Sigmoid colon (tissue), 7 donors: ENCODE results near the gene SFTPB. TPM values are rescaled to one million over a fixed set of nuclear protein-coding genes. Genes with fewer than 3 reads are reported as not detected.
A peak's percentile ranks its signal among the peaks of the same experiment; 100 is the strongest.

ENCODE experiments used
- DNase-seq: peaks from one replicate; pipeline ENCODE4 v3.0.0-alpha.2; 2019
- H3K27ac ChIP-seq, 4 donors: fragments of 200-600 bp; sonication (generic); one replicate each; pipeline ENCODE4 v1.5.1; 2016 to 2019; ENCODE audit warnings: mild to moderate bottlenecking in 1 of 4
- H3K27me3 ChIP-seq, 3 donors: fragments of 200-600 bp; sonication (generic); one replicate each; pipeline ENCODE4 v1.5.1; 2019; ENCODE audit warnings: mild to moderate bottlenecking in 1 of 3
- H3K36me3 ChIP-seq, 4 donors: fragments of 200-600 bp; sonication (generic); one replicate each; pipeline ENCODE4 v1.5.1; 2016 to 2019
- H3K4me1 ChIP-seq, 4 donors: fragments of 200-600 bp; sonication (generic); one replicate each; pipeline ENCODE4 v1.5.1; 2017 to 2019
- H3K4me3 ChIP-seq, 4 donors: fragments of 200-600 bp; sonication (generic); one replicate each; pipeline ENCODE4 v1.5.1; 2017 to 2019; ENCODE audit warnings: mild to moderate bottlenecking in 2 of 4, moderate library complexity in 1 of 4
- H3K9me3 ChIP-seq, 4 donors: fragments of 200-600 bp in 3 of 4; sonication (generic) in 3 of 4; one replicate each; pipeline versions ENCODE4 v1.5.1 to v1.6.1; 2013 to 2019
- EP300 ChIP-seq, 4 donors: sonication (generic); formaldehyde crosslinking; IDR thresholded peaks; one replicate each; pipeline ENCODE4 v1.6.1; 2017; ENCODE audit warnings: antibody characterized with exemption in 4 of 4
- POLR2A ChIP-seq, 2 donors: fragments of 450-650 bp; IDR thresholded peaks; one replicate each; pipeline ENCODE4 v1.6.1; 2016; ENCODE audit warnings: antibody characterized with exemption in 2 of 2, mild to moderate bottlenecking in 2 of 2, moderate library complexity in 2 of 2
- POLR2AphosphoS5 ChIP-seq, 4 donors: sonication (generic); formaldehyde crosslinking; IDR thresholded peaks; one replicate each; pipeline ENCODE4 v1.6.1; 2017; ENCODE audit warnings: antibody characterized with exemption in 4 of 4
- WGBS, 2 donors: extraction: QIAGEN DNeasy Blood & Tissue Kit; methylation state at CpG; one replicate each; pipeline ENCODE4 v1.1.7; 2013; 5-methylcytosine and 5-hydroxymethylcytosine counted together
- intact Hi-C: fragments of 100-400 bp; cut with DNase I; formaldehyde crosslinking; loops from one replicate; pipeline ENCODE4 v1.15.1; 2023
- polyA plus RNA-seq, 3 donors: library from polyadenylated mRNA; stranded (reverse); fragments of 200-250 nt; gene quantifications; one replicate each; pipeline ENCODE4 v1.2.3, GENCODE V29; 2013
- total RNA-seq, 4 donors: library from RNA; depleted of rRNA; stranded (reverse); fragments of >200 nt; gene quantifications; one replicate each; pipeline ENCODE4 v1.1.0, GENCODE V29; 2016
- TF ChIP-seq, protein P1 (sequence below), 4 experiments: fragments of 450-650 bp in 3 of 4; fragments of 200-600 bp in 1 of 4; IDR thresholded peaks; one replicate each; pipeline ENCODE4 v1.5.1; 2016 to 2019; ENCODE audit warnings: antibody characterized with exemption in 4 of 4, mild to moderate bottlenecking in 3 of 4, moderate library complexity in 2 of 4
- donor health status: healthy with polysubstance abuse.
- donor health status: Bipolar disorder and iron deficiency.
- donor health status: healthy.

The SFTPB gene
- total and polyA plus RNA-seq, 7 donors, result 0.57 to 23.4 TPM; not detected in 5

DNA sequence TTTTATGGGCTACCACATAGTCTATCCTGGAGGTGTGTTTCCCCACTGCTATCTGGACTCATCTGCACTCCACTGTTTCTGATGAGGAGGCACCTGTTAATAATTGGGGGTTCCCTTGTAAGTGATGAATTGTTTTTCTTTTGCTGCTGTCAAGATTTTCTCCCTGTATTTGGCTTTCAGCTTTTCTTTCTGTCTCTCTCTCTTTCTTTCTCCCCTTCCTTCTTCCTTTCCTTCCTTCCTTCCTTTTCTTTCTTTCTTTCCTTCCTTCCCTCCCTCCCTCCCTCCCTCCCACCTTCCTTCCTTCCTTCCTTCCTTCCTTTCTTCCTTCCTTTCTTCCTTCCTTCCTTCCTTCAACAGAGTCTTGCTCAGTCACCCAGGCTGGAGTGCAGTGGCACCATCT lies 35.3 kb upstream of the SFTPB start:
- TF ChIP-seq, protein P1, sequence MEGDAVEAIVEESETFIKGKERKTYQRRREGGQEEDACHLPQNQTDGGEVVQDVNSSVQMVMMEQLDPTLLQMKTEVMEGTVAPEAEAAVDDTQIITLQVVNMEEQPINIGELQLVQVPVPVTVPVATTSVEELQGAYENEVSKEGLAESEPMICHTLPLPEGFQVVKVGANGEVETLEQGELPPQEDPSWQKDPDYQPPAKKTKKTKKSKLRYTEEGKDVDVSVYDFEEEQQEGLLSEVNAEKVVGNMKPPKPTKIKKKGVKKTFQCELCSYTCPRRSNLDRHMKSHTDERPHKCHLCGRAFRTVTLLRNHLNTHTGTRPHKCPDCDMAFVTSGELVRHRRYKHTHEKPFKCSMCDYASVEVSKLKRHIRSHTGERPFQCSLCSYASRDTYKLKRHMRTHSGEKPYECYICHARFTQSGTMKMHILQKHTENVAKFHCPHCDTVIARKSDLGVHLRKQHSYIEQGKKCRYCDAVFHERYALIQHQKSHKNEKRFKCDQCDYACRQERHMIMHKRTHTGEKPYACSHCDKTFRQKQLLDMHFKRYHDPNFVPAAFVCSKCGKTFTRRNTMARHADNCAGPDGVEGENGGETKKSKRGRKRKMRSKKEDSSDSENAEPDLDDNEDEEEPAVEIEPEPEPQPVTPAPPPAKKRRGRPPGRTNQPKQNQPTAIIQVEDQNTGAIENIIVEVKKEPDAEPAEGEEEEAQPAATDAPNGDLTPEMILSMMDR (IDR thresholded peaks at IDR 0.05), result no peak
- TF ChIP-seq EP300 (IDR thresholded peaks at IDR 0.05) (no peak), POLR2A (IDR thresholded peaks at IDR 0.05) (no peak), POLR2AphosphoS5 (IDR thresholded peaks at IDR 0.05) (no peak)
- Histone ChIP-seq H3K4me1 (peaks cover 0 to 9% (median 4%) of the 10 kb centered on the region in 4 donors), H3K4me3 (no peak overlapping the region)

GRCh38 chr2:85702800-85703199 lies 34.8 kb upstream of the SFTPB start:
- TF ChIP-seq POLR2A (IDR thresholded peaks at IDR 0.05), result no peak
- TF ChIP-seq, protein P1 (IDR thresholded peaks at IDR 0.05), result no peak
- TF ChIP-seq EP300 (IDR thresholded peaks at IDR 0.05), result no peak
- no peak for TF ChIP-seq POLR2AphosphoS5 (IDR thresholded peaks at IDR 0.05)
- Histone ChIP-seq H3K4me3 (no peak overlapping the region), H3K9me3 (no peaks in the 10 kb centered on the region), H3K4me1 (peaks cover 0 to 9% (median 4%) of the 10 kb centered on the region in 4 donors), H3K27me3 (no peaks in the 10 kb centered on the region), H3K36me3 (no peaks in the 10 kb centered on the region), H3K27ac (peak overlapping the region in 1 of 4 donors; percentile 27)
- DNase-seq, result no peak
- WGBS, 2 donors, result 64 to 74% methylated on average over 4 of the region's 4 CpGs
- intact Hi-C loops, result no loop called here

More for the DNA sequence above, 35.3 kb upstream of the SFTPB start:
- H3K9me3 ChIP-seq, result no peaks in the 10 kb centered on the region
- no peak for DNase-seq
- no peaks in the 10 kb centered on the region for H3K36me3 ChIP-seq
- intact Hi-C loops, result no loop called here
- no peaks in the 10 kb centered on the region for H3K27me3 ChIP-seq
- H3K27ac ChIP-seq, result peak overlapping the region in 1 of 4 donors; percentile 27

- TF ChIP-seq, protein P1 (IDR thresholded peaks at IDR 0.05), result no peak
- no peak for TF ChIP-seq POLR2AphosphoS5 (IDR thresholded peaks at IDR 0.05)
- no peak for TF ChIP-seq POLR2A (IDR thresholded peaks at IDR 0.05)
- TF ChIP-seq EP300 (IDR thresholded peaks at IDR 0.05), result no peak
- H3K27me3 ChIP-seq, result no peaks in the 10 kb centered on the region
- no peak for DNase-seq
- no peaks in the 10 kb centered on the region for H3K9me3 ChIP-seq
- H3K4me3 ChIP-seq, result no peak overlapping the region
- intact Hi-C loops, result no loop called here
- no peaks in the 10 kb centered on the region for H3K36me3 ChIP-seq
- peaks cover 0 to 9% (median 4%) of the 10 kb centered on the region in 4 donors for H3K4me1 ChIP-seq
- H3K27ac ChIP-seq, result no peak overlapping the region
Measured at GRCh38 chr2:85702172-85702571, 34.2 kb upstream of the SFTPB start.

DNA sequence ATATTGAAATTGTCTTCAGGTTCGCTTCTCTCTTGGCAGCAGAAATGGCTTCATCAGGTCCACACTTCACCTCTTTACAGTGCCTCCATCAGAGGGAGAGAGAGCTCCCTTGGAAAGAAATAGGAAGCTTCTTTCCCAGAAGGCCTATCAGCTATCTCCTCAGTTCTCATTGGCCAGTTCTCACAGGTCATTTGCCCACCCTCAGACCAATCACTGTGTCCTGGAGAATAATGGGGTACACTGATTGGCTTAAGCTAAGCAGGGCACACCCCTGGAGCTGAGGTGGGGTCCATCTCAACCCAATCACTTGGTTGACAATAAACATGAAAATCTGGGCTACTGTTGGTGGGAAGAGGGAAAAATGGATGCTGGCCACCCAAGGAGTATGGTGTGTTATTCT lies 31.3 kb upstream of the SFTPB start:
- intact Hi-C loops, result no loop called here
- H3K27me3 ChIP-seq, result no peaks in the 10 kb centered on the region
- no peaks in the 10 kb centered on the region for H3K4me1 ChIP-seq
- no peak for TF ChIP-seq POLR2A (IDR thresholded peaks at IDR 0.05)
- no peak for TF ChIP-seq POLR2AphosphoS5 (IDR thresholded peaks at IDR 0.05)
- TF ChIP-seq, protein P1 (IDR thresholded peaks at IDR 0.05), result no peak
- TF ChIP-seq EP300 (IDR thresholded peaks at IDR 0.05), result no peak
- no peak for DNase-seq
- WGBS, 2 donors, result 98 to 100% methylated on average over 1 of the region's 1 CpG
- no peak overlapping the region for H3K4me3 ChIP-seq
- no peaks in the 10 kb centered on the region for H3K36me3 ChIP-seq
- H3K9me3 ChIP-seq, result no peaks in the 10 kb centered on the region
- H3K27ac ChIP-seq, result no peak overlapping the region

- TF ChIP-seq POLR2A (IDR thresholded peaks at IDR 0.05), result no peak
- TF ChIP-seq, protein P1 (IDR thresholded peaks at IDR 0.05), result no peak
- TF ChIP-seq EP300 (IDR thresholded peaks at IDR 0.05), result no peak
- TF ChIP-seq POLR2AphosphoS5 (IDR thresholded peaks at IDR 0.05), result no peak
Measured at GRCh38 chr2:85698880-85699254, 30.9 kb upstream of the SFTPB start.

More at GRCh38 chr2:85698880-85699254, 30.9 kb upstream of the SFTPB start:
- intact Hi-C loops, result no loop called here
- no peaks in the 10 kb centered on the region for H3K4me1 ChIP-seq
- no peaks in the 10 kb centered on the region for H3K9me3 ChIP-seq
- no peaks in the 10 kb centered on the region for H3K27me3 ChIP-seq
- no peak overlapping the region for H3K4me3 ChIP-seq
- no peak overlapping the region for H3K27ac ChIP-seq
- 80 to 88% methylated on average over 8 of the region's 8 CpGs for WGBS, 2 donors
- H3K36me3 ChIP-seq, result no peaks in the 10 kb centered on the region
- no peak for DNase-seq
